NCI-H2227 (cell line): ENCODE measurements around the gene ENOX2.

ENCODE experiments used
- DNase-seq: peaks from one replicate; lab custom pipeline; 2025; ENCODE audit not compliant: unreplicated experiment; lab: John Stamatoyannopoulos, UW

Gene ENOX2

DNA sequence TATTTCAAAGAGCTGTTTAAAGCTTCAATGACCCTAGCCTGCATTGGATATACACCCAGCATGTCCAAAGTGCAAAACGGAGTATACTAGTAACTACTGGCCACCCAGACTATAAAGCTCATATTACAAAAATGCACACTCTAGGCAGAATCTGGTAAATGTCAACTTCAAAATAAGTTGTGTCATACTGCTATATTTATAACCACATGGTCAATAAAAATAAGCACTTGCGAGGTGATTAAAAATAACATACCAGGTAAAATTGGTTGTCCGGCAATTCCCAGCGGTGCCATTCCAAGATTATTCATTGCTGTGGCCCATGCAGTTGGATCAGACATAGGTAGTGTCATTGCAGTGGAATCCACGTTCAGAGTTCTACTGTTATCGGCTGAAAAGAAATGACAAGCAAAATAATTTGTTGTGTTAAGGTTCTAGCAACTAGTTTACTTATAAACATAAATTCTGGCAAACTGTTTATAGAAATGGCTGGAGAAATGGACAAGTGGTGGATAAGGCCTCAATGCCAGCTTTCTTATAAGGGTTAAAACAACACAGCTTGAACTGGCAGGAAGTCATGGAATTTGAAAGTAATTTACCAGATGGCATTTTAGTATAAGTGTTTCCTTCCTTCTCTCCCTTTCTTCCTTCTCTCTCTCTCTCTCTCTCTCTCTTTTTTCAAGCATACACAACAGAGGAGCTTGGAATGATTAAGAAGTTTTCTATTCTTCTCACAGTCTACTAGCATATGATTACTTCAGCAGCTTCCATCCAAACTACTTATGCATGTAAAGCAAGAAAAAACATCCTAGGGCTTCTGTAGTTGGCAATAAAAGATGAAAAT lies 199.9 kb downstream of the ENOX2 start:
- no peak for DNase-seq

DNA sequence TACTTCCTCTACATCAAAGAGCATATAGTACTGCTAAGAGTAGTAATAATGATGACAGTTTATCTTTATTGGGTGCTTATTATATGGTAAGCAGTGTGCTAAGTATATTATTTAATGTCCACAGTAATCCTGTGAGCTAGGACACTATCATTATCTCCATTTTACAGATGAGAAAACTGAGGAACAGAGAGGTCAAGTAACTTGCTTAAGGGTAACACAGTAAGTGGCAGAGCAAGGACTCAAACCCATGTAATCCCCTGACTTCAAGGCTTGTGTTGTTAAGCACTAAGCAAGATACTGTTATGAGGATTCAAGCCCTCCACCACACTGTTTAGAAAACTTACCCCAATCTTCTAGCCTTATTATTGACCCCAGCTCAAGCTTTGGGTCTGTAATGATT lies 202.4 kb downstream of the ENOX2 start:
- DNase-seq = no peak

DNA sequence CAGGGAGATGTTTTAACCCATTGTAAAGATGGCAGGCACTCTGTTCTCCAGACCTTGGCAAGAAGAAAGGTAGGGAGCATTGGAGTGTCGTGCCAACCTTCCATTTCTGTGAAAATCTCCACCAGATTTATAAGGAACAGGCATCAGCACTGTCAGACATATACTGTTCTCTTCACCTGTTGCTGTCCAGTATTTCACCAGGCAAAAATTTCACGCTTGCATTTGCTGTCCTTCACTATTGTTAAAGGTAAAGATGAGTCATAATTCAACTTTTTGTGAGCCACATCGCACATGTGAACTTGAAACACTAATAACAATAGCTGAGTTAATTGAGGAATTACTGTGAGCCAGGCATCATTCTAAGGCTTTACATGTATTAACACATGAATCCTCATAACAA lies 203.4 kb downstream of the ENOX2 start:
- no peak for DNase-seq

DNA sequence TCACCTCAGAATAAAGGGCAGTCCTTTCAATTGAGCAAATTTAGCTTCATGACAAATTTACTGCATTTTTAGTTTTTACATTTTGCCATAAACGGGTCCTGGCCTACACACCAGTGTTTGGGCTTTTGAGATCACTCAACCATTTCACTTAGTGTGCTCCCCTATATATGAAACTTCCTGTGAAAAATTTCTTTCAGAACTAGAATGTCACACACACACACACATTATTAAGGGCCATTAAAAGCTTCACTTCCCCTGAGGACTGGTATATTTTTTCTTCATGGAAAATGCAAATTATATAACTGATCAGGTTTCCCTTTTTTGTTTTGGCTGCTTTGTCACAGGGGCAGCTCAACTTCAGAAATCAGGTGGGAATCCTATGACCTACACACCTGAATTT lies 206.5 kb downstream of the ENOX2 start:
- DNase-seq = no peak

DNA sequence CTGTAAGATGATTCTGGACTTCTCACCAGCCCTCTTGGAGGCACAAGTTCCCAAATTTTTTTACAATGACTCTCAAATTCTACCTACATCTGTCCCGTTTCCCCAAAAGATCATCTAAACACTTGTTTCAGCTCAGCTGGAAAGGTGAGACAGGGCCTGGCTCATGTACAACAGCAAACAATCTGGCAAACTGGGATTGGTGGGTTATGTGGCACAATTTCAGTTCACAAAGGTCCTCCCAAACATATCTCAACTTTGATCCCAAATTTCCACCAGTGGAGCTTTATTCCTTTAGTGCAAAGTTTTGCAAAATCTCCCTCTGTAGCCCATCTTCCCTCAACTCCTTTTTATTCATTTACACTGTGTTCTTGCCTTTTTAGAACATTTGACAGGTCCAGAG lies 207.1 kb downstream of the ENOX2 start:
- DNase-seq = no peak

- DNase-seq = no peak
Measured at GRCh38 chrX:130694983-130695382, 208.0 kb downstream of the ENOX2 start.

DNA sequence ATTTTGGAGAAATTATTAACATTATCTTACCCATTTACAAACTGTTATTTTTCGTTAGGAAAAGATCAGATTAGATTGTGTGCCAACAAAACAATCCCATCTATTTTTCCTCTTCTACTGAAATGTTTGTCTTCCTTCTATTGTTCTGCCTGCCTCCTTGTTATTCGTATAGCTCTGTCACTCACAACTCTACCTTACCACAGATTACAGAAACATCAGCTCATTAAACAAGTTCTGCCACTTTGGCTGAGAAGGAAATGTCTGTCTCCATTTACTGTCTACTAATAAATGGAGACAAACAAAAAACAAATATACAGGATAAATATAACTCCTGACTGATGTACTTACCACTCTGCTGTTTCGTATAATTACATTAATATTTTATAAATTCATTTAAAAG lies 211.4 kb downstream of the ENOX2 start:
- DNase-seq = no peak

DNA sequence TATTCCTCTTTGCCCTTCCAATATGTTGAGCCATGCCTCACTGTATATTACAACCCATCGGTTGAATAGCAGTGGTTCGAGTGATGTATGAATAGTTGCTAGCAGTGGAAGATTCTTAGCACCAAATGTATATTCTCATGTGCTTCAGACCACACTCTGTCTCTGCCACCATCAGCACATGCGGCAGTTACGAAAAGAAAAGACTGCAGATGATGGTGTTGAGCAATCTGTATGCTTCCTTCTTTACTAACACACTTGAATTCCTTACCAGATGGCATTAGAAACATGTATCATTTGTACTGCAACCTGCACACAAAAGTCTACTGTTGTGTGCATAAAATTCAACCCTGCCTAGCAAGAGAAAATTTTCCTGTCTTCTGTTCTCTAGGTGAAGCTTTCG lies 214.6 kb downstream of the ENOX2 start:
- no peak for DNase-seq

GRCh38 chrX:130682990-130683389 lies 220.0 kb downstream of the ENOX2 start:
- no peak for DNase-seq

GRCh38 chrX:130680164-130681035 lies 222.6 kb downstream of the ENOX2 start:
- no peak for DNase-seq

DNA sequence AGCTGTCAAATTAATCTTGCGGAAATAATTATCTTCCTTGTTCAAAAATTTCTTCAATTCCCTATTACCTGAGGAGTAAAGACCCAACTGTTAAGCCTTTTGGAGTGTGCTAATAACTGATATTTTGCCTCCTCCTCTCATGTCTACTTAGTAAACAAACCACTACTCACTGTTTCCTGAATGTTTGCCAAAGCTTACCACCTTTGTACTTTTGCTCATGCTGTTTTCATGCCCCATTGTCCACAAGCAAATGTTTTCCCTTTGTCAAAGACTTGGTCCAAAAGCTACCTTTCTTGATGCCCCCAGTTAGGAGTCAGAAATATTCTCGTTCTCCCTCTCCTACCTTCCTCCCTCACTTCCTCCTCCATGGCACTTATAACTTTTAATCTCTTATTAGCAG lies 226.1 kb downstream of the ENOX2 start:
- no peak for DNase-seq

DNA sequence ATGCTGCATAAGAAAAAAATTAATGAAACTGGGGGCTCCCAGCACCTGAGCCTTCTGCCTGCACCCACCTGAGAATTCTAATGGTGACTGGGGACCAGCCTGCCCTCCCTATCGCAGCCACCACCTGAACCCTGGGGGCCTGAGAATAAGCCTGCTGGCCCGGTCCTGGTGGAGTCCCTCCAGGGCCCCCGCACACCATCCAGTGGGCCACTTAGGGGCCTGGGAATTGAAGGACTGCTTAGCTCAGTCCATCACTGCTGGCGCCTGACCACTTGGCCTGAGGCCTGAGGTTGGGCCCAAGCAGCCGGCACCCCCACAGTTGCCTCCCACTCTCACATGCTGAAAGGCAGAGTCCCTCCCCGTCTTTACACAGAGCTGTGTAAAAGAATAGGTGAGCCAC lies 230.8 kb downstream of the ENOX2 start:
- DNase-seq = no peak

- no peak for DNase-seq
Measured at GRCh38 chrX:130669233-130669632, 233.8 kb downstream of the ENOX2 start.

DNA sequence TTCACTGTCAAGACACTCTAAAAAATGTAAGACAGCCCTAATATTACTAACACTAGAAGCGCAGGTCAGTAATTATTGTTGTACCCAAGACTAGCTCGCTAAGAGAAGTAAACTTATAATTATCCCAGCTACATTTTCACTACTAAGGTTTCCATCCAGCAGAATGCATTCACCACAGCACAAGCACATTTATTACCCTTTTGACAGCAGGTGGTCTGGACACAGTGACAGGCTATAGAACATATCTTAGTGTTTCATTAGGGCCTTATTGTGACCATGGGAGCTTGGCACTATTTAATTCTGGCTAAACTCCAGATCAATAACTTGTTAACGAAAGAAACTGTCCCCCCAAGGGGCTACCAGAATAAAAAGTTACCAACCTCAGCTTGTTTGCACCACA lies 237.7 kb downstream of the ENOX2 start:
- DNase-seq = peak; percentile 62

- DNase-seq = no peak
Measured at GRCh38 chrX:130658310-130658709, 244.7 kb downstream of the ENOX2 start.

- no peak for DNase-seq
Measured at GRCh38 chrX:130654409-130654950, 248.5 kb downstream of the ENOX2 start.

DNA sequence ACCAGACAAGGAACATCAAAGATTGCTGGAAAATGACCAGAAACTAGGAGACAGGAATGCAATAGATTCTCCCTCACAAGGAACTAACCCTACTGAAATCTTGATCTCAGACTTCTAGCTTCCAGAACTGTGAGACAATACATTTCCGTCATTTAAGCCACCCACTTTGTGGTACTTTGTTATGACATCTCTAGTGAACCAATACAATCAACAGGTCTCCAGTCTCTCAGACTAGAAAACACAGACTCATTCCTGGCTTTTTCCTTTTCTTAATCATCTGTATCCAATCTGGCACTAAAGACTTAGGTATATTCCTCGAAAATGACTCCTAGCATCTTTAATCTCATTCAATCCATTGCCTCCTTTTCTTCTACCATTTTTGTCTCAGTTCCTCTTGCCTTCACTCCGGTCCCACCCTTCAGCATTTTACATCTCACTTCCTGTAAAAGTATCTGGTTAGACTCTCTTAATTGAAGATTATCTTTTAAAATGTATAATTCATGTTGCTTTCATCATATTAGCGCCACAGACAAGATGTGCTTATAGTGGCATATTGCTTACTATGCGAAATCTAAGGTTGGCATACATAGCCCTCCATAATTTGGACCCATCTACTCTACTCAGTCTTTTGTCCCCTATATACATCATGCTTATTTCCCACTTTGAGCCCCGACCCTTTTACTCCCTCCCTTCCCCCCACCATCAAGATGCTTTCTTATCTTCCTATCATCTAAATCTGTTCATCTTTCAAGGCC lies 250.0 kb downstream of the ENOX2 start:
- no peak for DNase-seq

- DNase-seq = no peak
Measured at GRCh38 chrX:130649738-130650137, 253.3 kb downstream of the ENOX2 start.

DNA sequence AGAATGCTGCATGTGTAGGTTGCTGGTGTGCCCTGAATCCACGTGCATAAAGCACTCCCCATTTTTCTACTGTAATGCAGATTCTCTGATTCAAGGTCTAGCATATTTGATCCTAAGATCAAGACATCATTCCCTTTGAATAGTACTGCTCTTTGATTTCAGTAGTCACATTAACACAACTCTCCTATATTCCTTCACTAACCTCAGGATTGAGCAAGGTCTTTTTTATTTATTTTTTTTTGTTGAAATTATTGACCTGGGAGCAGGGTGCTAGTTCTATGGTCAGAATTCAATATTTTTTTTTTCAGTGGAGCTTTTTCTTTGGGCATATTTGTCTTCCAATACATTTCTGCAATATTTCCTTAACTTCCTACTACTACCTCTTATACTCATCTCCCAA lies 255.5 kb downstream of the ENOX2 start:
- DNase-seq = no peak

DNA sequence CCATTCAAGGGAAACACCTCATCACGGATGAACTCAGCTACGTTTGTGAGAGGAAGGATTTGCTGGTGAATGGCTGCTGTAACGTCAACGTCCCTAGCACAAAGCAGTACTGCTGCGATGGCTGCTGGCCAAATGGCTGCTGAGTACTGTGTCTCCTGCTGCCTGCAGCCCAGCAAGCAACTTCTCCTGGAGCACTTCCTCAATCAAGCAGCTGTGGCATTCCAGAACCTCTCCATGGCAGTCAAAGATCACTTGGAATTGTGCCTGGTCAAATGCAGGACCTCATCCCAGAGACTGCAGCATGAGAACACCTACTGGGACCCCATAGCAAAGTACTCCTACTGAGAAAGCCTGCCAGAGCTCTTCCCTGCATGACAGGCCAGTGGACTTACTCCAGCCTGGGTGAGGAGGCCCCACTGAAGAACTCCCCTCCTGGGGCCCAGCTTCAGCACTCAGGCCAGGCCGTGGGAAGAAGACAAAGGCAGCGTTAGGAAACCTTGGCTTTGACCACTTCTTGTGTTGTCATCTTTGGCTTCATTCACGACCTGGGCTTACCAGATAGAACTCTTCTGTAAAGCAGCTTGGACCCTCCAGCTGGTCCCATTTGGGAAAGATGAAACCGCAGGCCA lies 256.9 kb downstream of the ENOX2 start:
- no peak for DNase-seq

GRCh38 chrX:130637591-130637990 lies 265.4 kb downstream of the ENOX2 start:
- DNase-seq = no peak
